22Rv1 (cell line): ENCODE results near the gene LAS1L.

Experiments
- CTCF ChIP-seq: fragments of 450-650 bp; IDR thresholded peaks from 2 replicates; pipeline ENCODE4 v1.5.1; 2017; ENCODE audit warnings: mild to moderate bottlenecking
- ZFX ChIP-seq: fragments of 450-650 bp; IDR thresholded peaks from 2 replicates; pipeline ENCODE4 v1.6.1; 2017; ENCODE audit warnings: antibody characterized with exemption, borderline replicate concordance

GRCh38 chrX:65534450-65535292, at the start of gene LAS1L:
- no peak for TF ChIP-seq CTCF
- no peak for TF ChIP-seq ZFX
